CD14-positive monocyte (primary cell): Measurements from ENCODE around the gene STRA6. TPM values are rescaled to one million over a fixed set of nuclear protein-coding genes. Genes with fewer than 3 reads are reported as not detected.

ENCODE experiments used
- DNase-seq, 3 donors: peaks; one replicate each; pipeline ENCODE4 v3.0.0-alpha.2; 2011 to 2022
- H2AFZ ChIP-seq: 2 replicates; pipeline ENCODE4 v1.6.0; 2012; ENCODE audit warnings: mild to moderate bottlenecking, low read depth, low read length, inconsistent platforms; ENCODE audit not compliant: insufficient read depth, poor library complexity, severe bottlenecking
- H3K27ac ChIP-seq, 2 donors: 1 replicate in 1 of 2; 2 replicates in 1 of 2; pipeline ENCODE4 v1.5.1; 2012 to 2013; ENCODE audit warnings: low read length in 2 of 2, control low read depth in 1 of 2, inconsistent platforms in 1 of 2, low read depth in 1 of 2, mild to moderate bottlenecking in 1 of 2
- H3K27me3 ChIP-seq, 2 donors: one replicate each; pipeline versions ENCODE4 v1.6.0 to v1.6.1; 2011 to 2013; ENCODE audit warnings: low read length in 2 of 2; ENCODE audit not compliant: control insufficient read depth in 2 of 2, insufficient read depth in 2 of 2
- H3K36me3 ChIP-seq, 2 donors: replicated peaks in 1 of 2; 1 replicate in 1 of 2; 2 replicates in 1 of 2; pipeline versions ENCODE4 v1.5.1 to v1.6.1; 2012 to 2013; ENCODE audit warnings: low read length in 2 of 2, control low read depth in 1 of 2, inconsistent platforms in 1 of 2, mild to moderate bottlenecking in 1 of 2; ENCODE audit not compliant: insufficient read depth in 2 of 2, control insufficient read depth in 1 of 2
- H3K4me1 ChIP-seq, 2 donors: 1 replicate in 1 of 2; 2 replicates in 1 of 2; pipeline versions ENCODE4 v1.5.1 to v1.6.1; 2012 to 2013; ENCODE audit warnings: low read length in 2 of 2, control low read depth in 1 of 2, inconsistent platforms in 1 of 2, mild to moderate bottlenecking in 1 of 2, moderate library complexity in 1 of 2; ENCODE audit not compliant: insufficient read depth in 2 of 2, control insufficient read depth in 1 of 2
- H3K4me2 ChIP-seq: replicated peaks from 2 replicates; pipeline ENCODE3; 2012; ENCODE audit warnings: low read length, moderate library complexity, mild to moderate bottlenecking; ENCODE audit not compliant: poor library complexity, severe bottlenecking; ENCODE audit errors: extremely low read depth
- H3K4me3 ChIP-seq, 3 experiments: fragments of 200-600 bp in 1 of 3; sonication (generic) in 1 of 3; replicated peaks in 1 of 3; 1 replicate in 2 of 3; 2 replicates in 1 of 3; pipeline ENCODE4 v1.5.1; 2011 to 2013; ENCODE audit warnings: low read length in 3 of 3, mild to moderate bottlenecking in 3 of 3, control low read depth in 2 of 3, low read depth in 2 of 3, inconsistent platforms in 1 of 3, moderate library complexity in 1 of 3
- H3K79me2 ChIP-seq: 2 replicates; pipeline ENCODE4 v1.6.0; 2012; ENCODE audit warnings: mild to moderate bottlenecking, control low read depth, inconsistent platforms, low read length, moderate library complexity; ENCODE audit not compliant: insufficient read depth
- H3K9ac ChIP-seq: 2 replicates; pipeline ENCODE4 v1.6.0; 2017; ENCODE audit warnings: low read length, mild to moderate bottlenecking; ENCODE audit not compliant: insufficient read depth, poor library complexity, severe bottlenecking
- H3K9me3 ChIP-seq, 2 donors: replicated peaks in 1 of 2; 1 replicate in 1 of 2; 2 replicates in 1 of 2; pipeline versions ENCODE4 v1.5.1 to v1.6.1; 2012 to 2013; ENCODE audit warnings: low read length in 2 of 2, control low read depth in 1 of 2; ENCODE audit not compliant: control insufficient read depth in 1 of 2, insufficient read depth in 1 of 2
- H4K20me1 ChIP-seq: 2 replicates; pipeline ENCODE4 v1.6.0; 2012; ENCODE audit warnings: mild to moderate bottlenecking, low read length, control low read depth, moderate library complexity; ENCODE audit not compliant: insufficient read depth
- H3K27ac Mint-ChIP-seq, 7 donors: one replicate each; pipeline ENCODE4 v1.8.0; 2020; ENCODE audit warnings: mild to moderate bottlenecking in 7 of 7, mixed read lengths in 7 of 7, moderate library complexity in 6 of 7, inconsistent platforms in 2 of 7
- H3K27me3 Mint-ChIP-seq, 3 donors: one replicate each; pipeline ENCODE4 v1.8.0; 2021 to 2022; ENCODE audit warnings: low read depth in 3 of 3, mild to moderate bottlenecking in 3 of 3, mixed read lengths in 3 of 3, moderate library complexity in 3 of 3, inconsistent platforms in 1 of 3
- H3K36me3 Mint-ChIP-seq, 2 donors: one replicate each; pipeline ENCODE4 v1.8.0; 2020; ENCODE audit warnings: mixed read lengths in 2 of 2, inconsistent platforms in 1 of 2, mild to moderate bottlenecking in 1 of 2
- H3K4me1 Mint-ChIP-seq: one replicate; pipeline ENCODE4 v1.8.0; 2020; ENCODE audit warnings: mild to moderate bottlenecking, mixed read lengths
- H3K4me3 Mint-ChIP-seq, 2 donors: one replicate each; pipeline ENCODE4 v1.8.0; 2020; ENCODE audit warnings: mild to moderate bottlenecking in 2 of 2, mixed read lengths in 2 of 2, moderate library complexity in 1 of 2
- H3K9me3 Mint-ChIP-seq, 7 donors: one replicate each; pipeline ENCODE4 v1.8.0; 2020 to 2022; ENCODE audit warnings: mixed read lengths in 7 of 7, mild to moderate bottlenecking in 6 of 7, moderate library complexity in 6 of 7, inconsistent platforms in 2 of 7
- CTCF ChIP-seq: fragments of 200-600 bp; IDR thresholded peaks from one replicate; pipeline ENCODE4 v1.8.0; 2022; ENCODE audit warnings: antibody characterized with exemption, mild to moderate bottlenecking
- WGBS: methylation state at CpG from one replicate; pipeline ENCODE4 v1.1.5; 2013; ENCODE audit warnings: missing lambda C conversion rate; ENCODE audit not compliant: insufficient coverage; 5-methylcytosine and 5-hydroxymethylcytosine counted together
- intact Hi-C, 2 donors: fragments of 100-400 bp; cut with micrococcal nuclease; formaldehyde crosslinking; loops; one replicate each; pipeline versions ENCODE4 v1.15.0 to v1.15.1; 2023
- polyA plus RNA-seq, 3 donors: library from polyadenylated mRNA; depleted of rRNA in 1 of 3; unstranded in 2 of 3; stranded (reverse) in 1 of 3; fragments of 300-500 nt in 2 of 3; fragments of >200 nt in 1 of 3; fragmentation: Illumina TruSeq in 2 of 3; gene quantifications; 1 replicate in 2 of 3; 2 replicates in 1 of 3; pipeline ENCODE4 v1.2.3, GENCODE V29; 2012 to 2021

STRA6 gene
- polyA plus RNA-seq, 3 donors, result not detected

- intact Hi-C loops, result no loop called here
- H3K27ac Mint-ChIP-seq, result no peak overlapping the region
- peaks cover 93 to 96% (median 94%) of the 10 kb centered on the region in 3 donors for H3K27me3 Mint-ChIP-seq
- peak in 1 of 3 donors; percentile 18 for DNase-seq
- Histone ChIP-seq H2AFZ (no peak overlapping the region), H4K20me1 (no peaks in the 10 kb centered on the region), H3K4me3 (no peak overlapping the region), H3K4me1 (peaks cover 5 to 8% of the 10 kb centered on the region in 2 donors), H3K79me2 (no peaks in the 10 kb centered on the region), H3K27ac (no peak overlapping the region), H3K9ac (no peak overlapping the region), H3K4me2 (no peak overlapping the region), H3K9me3 (peaks cover 0 to 22% of the 10 kb centered on the region in 2 donors), H3K36me3 (no peaks in the 10 kb centered on the region), H3K27me3 (peaks cover 46 to 96% of the 10 kb centered on the region in 2 donors)
- H3K9me3 Mint-ChIP-seq, result peaks cover 0 to 26% (median 10%) of the 10 kb centered on the region in 7 donors
- TF ChIP-seq CTCF, result no peak
- peaks cover 21% of the 10 kb centered on the region for H3K4me1 Mint-ChIP-seq
- H3K36me3 Mint-ChIP-seq, result peaks cover 4 to 6% of the 10 kb centered on the region in 2 donors
- WGBS, result 6% methylated on average over 53 of the region's 53 CpGs
- H3K4me3 Mint-ChIP-seq, result peak overlapping the region in 1 of 2 donors; percentile 89
These were observed 68.1 kb downstream of the STRA6 start for GRCh38 chr15:74134387-74135027.

GRCh38 chr15:74133694-74134386 is 68.7 kb downstream of the STRA6 start:
- DNase-seq, result no peak
- H3K27me3 Mint-ChIP-seq, result peaks cover 95 to 98% (median 95%) of the 10 kb centered on the region in 3 donors
- WGBS, result 8% methylated on average over 71 of the region's 71 CpGs
- no peak overlapping the region for H3K27ac ChIP-seq
- peaks cover 25% of the 10 kb centered on the region for H3K4me1 Mint-ChIP-seq
- H3K27me3 ChIP-seq, result peaks cover 52 to 96% of the 10 kb centered on the region in 2 donors
- no peak overlapping the region for H3K4me2 ChIP-seq
- H3K4me3 ChIP-seq, result no peak overlapping the region
- peaks cover 4 to 6% of the 10 kb centered on the region in 2 donors for H3K36me3 Mint-ChIP-seq
- intact Hi-C loops, result no loop called here
- no peak overlapping the region for H2AFZ ChIP-seq
- H4K20me1 ChIP-seq, result no peaks in the 10 kb centered on the region
- H3K79me2 ChIP-seq, result no peaks in the 10 kb centered on the region
- peaks cover 5 to 8% of the 10 kb centered on the region in 2 donors for H3K4me1 ChIP-seq
- TF ChIP-seq CTCF, result no peak
- no peaks in the 10 kb centered on the region for H3K36me3 ChIP-seq
- H3K9ac ChIP-seq, result no peak overlapping the region
- peaks cover 0 to 25% of the 10 kb centered on the region in 2 donors for H3K9me3 ChIP-seq
- peaks cover 0 to 29% (median 10%) of the 10 kb centered on the region in 7 donors for H3K9me3 Mint-ChIP-seq
- H3K4me3 Mint-ChIP-seq, result peak overlapping the region in 1 of 2 donors; percentile 89
- H3K27ac Mint-ChIP-seq, result no peak overlapping the region
